OCI-LY1 (cell line): ENCODE results near the gene TEC.

Experiments used
- CTCF ChIP-seq: fragments of 200-600 bp; sonication (generic), shearing (Covaris generic); IDR thresholded peaks from 2 replicates; pipeline ENCODE4 v1.5.1; 2017; ENCODE audit warnings: mild to moderate bottlenecking, antibody characterized with exemption, low read length, moderate library complexity, mixed read lengths
- EZH2 ChIP-seq: fragments of 200-600 bp; sonication (generic), shearing (Covaris generic); IDR thresholded peaks from 2 replicates; pipeline ENCODE4 v1.8.0; 2017; ENCODE audit warnings: borderline replicate concordance, mixed run types, mild to moderate bottlenecking, antibody characterized with exemption, low read length, moderate library complexity, mixed read lengths

- TF ChIP-seq CTCF (no peak), EZH2 (no peak)
These were observed 9.9 kb downstream of the TEC start for GRCh38 chr4:48259748-48260147.
